NCI-H1930 (cell line): ENCODE data around the gene PRDM2.

Experiments used
- DNase-seq, 2 experiments: peaks; one replicate each; lab custom pipeline; 2025; lab: John Stamatoyannopoulos, UW

The PRDM2 gene

GRCh38 chr1:13732971-13733667 is 33.1 kb downstream of the PRDM2 start:
- no peak for DNase-seq

GRCh38 chr1:13733711-13734110 is 33.7 kb downstream of the PRDM2 start:
- no peak for DNase-seq

GRCh38 chr1:13735168-13735930 is 35.4 kb downstream of the PRDM2 start:
- no peak for DNase-seq

- DNase-seq = no peak
Observed at GRCh38 chr1:13737398-13737797, 37.4 kb downstream of the PRDM2 start.

- no peak for DNase-seq
Observed at GRCh38 chr1:13746342-13746741, 46.4 kb downstream of the PRDM2 start.

GRCh38 chr1:13748610-13749505 is 48.9 kb downstream of the PRDM2 start:
- DNase-seq = peak; percentile 86 to 90

- DNase-seq = no peak
Observed at GRCh38 chr1:13749543-13750341, 49.8 kb downstream of the PRDM2 start.

- no peak for DNase-seq
Observed at GRCh38 chr1:13751458-13751871, 51.5 kb downstream of the PRDM2 start.

GRCh38 chr1:13751985-13752384 is 52.0 kb downstream of the PRDM2 start:
- no peak for DNase-seq

- DNase-seq = no peak
Observed at GRCh38 chr1:13752852-13753251, 52.9 kb downstream of the PRDM2 start.

GRCh38 chr1:13753636-13754402 is 53.8 kb downstream of the PRDM2 start:
- no peak for DNase-seq

GRCh38 chr1:13754510-13755103 is 54.6 kb downstream of the PRDM2 start:
- DNase-seq = no peak

GRCh38 chr1:13756557-13757315 is 56.7 kb downstream of the PRDM2 start:
- no peak for DNase-seq

GRCh38 chr1:13757693-13758092 is 57.7 kb downstream of the PRDM2 start:
- DNase-seq = no peak

GRCh38 chr1:13759072-13759471 is 59.1 kb downstream of the PRDM2 start:
- DNase-seq = no peak

GRCh38 chr1:13760340-13760739 is 60.4 kb downstream of the PRDM2 start:
- no peak for DNase-seq

GRCh38 chr1:13760921-13761320 is 60.9 kb downstream of the PRDM2 start:
- no peak for DNase-seq

- DNase-seq = no peak
Observed at GRCh38 chr1:13761883-13762282, 61.9 kb downstream of the PRDM2 start.

GRCh38 chr1:13762642-13763041 is 62.7 kb downstream of the PRDM2 start:
- no peak for DNase-seq

GRCh38 chr1:13763222-13763621 is 63.2 kb downstream of the PRDM2 start:
- DNase-seq = no peak
